KMS-11 (cell line): ENCODE results near the gene UBN2.
"Not testable (repeated sequence)": the region's sequence is repeated elsewhere in the genome, so short reads cannot be mapped to it uniquely, and the experiment has no call there.

Experiments used
- H2AFZ ChIP-seq: fragments of 200-600 bp; sonication (generic); 2 replicates; pipeline ENCODE4 v1.6.1; 2016; ENCODE audit warnings: antibody characterized with exemption, mixed run types, low read depth
- H3K27ac ChIP-seq: fragments of 200-600 bp; sonication (generic); 2 replicates; pipeline ENCODE4 v1.6.1; 2016; ENCODE audit warnings: mild to moderate bottlenecking, mixed run types
- H3K27me3 ChIP-seq: fragments of 200-600 bp; sonication (generic); 2 replicates; pipeline ENCODE4 v1.6.1; 2017; ENCODE audit warnings: mild to moderate bottlenecking, low read depth, mixed run types, moderate library complexity; ENCODE audit not compliant: insufficient read depth
- H3K36me3 ChIP-seq: fragments of 200-600 bp; sonication (generic); 2 replicates; pipeline ENCODE4 v1.6.1; 2017; ENCODE audit warnings: mild to moderate bottlenecking, mixed run types; ENCODE audit not compliant: insufficient read depth
- H3K4me1 ChIP-seq: fragments of 200-600 bp; sonication (generic); 2 replicates; pipeline ENCODE4 v1.6.1; 2016; ENCODE audit warnings: mild to moderate bottlenecking, low read depth, mixed run types; ENCODE audit not compliant: poor library complexity, severe bottlenecking
- H3K4me2 ChIP-seq: fragments of 200-600 bp; sonication (generic); 2 replicates; pipeline ENCODE4 v1.7.0; 2016; ENCODE audit warnings: mild to moderate bottlenecking, mixed run types
- H3K4me3 ChIP-seq: fragments of 200-600 bp; sonication (generic); IDR thresholded peaks from 2 replicates; pipeline ENCODE4 v1.6.1; 2017; ENCODE audit warnings: low read depth, low read length, mixed read lengths; ENCODE audit not compliant: insufficient read depth
- H3K79me2 ChIP-seq: fragments of 200-600 bp; sonication (generic); 2 replicates; pipeline ENCODE4 v1.6.1; 2016; ENCODE audit warnings: low read depth, mixed run types; ENCODE audit not compliant: insufficient read depth
- H3K9ac ChIP-seq: fragments of 200-600 bp; sonication (generic); 2 replicates; pipeline ENCODE4 v1.6.1; 2016; ENCODE audit warnings: mild to moderate bottlenecking, mixed run types
- H4K20me1 ChIP-seq: fragments of 200-600 bp; sonication (generic); 2 replicates; pipeline ENCODE4 v1.6.1; 2016; ENCODE audit warnings: mild to moderate bottlenecking, mixed run types; ENCODE audit not compliant: insufficient read depth
- TF ChIP-seq, protein P1 (sequence below): fragments of 200-600 bp; sonication (generic); conservative IDR thresholded peaks from 2 replicates; pipeline ENCODE4 v1.6.1; 2017; ENCODE audit warnings: low read depth, mild to moderate bottlenecking, antibody characterized with exemption, low read length, moderate library complexity, mixed read lengths

The UBN2 gene

GRCh38 chr7:139218173-139218572 is 12.9 kb upstream of the UBN2 start:
- Histone ChIP-seq H2AFZ (no peak overlapping the region), H3K79me2 (no peaks in the 10 kb centered on the region), H3K9ac (no peak overlapping the region), H3K4me2 (no peak overlapping the region), H3K27ac (no peak overlapping the region), H3K27me3 (no peaks in the 10 kb centered on the region), H3K36me3 (no peaks in the 10 kb centered on the region), H4K20me1 (no peaks in the 10 kb centered on the region), H3K4me1 (no peaks in the 10 kb centered on the region), H3K4me3 (no peak overlapping the region)
- TF ChIP-seq, protein P1, sequence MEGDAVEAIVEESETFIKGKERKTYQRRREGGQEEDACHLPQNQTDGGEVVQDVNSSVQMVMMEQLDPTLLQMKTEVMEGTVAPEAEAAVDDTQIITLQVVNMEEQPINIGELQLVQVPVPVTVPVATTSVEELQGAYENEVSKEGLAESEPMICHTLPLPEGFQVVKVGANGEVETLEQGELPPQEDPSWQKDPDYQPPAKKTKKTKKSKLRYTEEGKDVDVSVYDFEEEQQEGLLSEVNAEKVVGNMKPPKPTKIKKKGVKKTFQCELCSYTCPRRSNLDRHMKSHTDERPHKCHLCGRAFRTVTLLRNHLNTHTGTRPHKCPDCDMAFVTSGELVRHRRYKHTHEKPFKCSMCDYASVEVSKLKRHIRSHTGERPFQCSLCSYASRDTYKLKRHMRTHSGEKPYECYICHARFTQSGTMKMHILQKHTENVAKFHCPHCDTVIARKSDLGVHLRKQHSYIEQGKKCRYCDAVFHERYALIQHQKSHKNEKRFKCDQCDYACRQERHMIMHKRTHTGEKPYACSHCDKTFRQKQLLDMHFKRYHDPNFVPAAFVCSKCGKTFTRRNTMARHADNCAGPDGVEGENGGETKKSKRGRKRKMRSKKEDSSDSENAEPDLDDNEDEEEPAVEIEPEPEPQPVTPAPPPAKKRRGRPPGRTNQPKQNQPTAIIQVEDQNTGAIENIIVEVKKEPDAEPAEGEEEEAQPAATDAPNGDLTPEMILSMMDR: no peak

- Histone ChIP-seq H3K79me2 (no peaks in the 10 kb centered on the region), H4K20me1 (no peaks in the 10 kb centered on the region), H3K27me3 (no peaks in the 10 kb centered on the region), H3K4me1 (no peaks in the 10 kb centered on the region), H3K27ac (no peak overlapping the region), H3K9ac (no peak overlapping the region), H3K36me3 (no peaks in the 10 kb centered on the region), H3K4me3 (no peak overlapping the region), H3K4me2 (no peak overlapping the region), H2AFZ (no peak overlapping the region)
- TF ChIP-seq, protein P1: no peak
These were observed 6.8 kb upstream of the UBN2 start for GRCh38 chr7:139224219-139224618.

GRCh38 chr7:139224836-139225235 is 6.2 kb upstream of the UBN2 start:
- H3K4me1 ChIP-seq, H3K4me2 ChIP-seq, H4K20me1 ChIP-seq, H3K4me3 ChIP-seq, H2AFZ ChIP-seq, H3K36me3 ChIP-seq, H3K79me2 ChIP-seq, H3K9ac ChIP-seq, H3K27ac ChIP-seq, H3K27me3 ChIP-seq: not testable (repeated sequence)

GRCh38 chr7:139225286-139226157 is 5.5 kb upstream of the UBN2 start:
- not testable (repeated sequence) for H3K4me2 ChIP-seq, H3K4me1 ChIP-seq, H4K20me1 ChIP-seq, H3K27ac ChIP-seq, H3K9ac ChIP-seq, H3K36me3 ChIP-seq, H3K27me3 ChIP-seq, H2AFZ ChIP-seq, H3K79me2 ChIP-seq, H3K4me3 ChIP-seq

- H3K27me3 ChIP-seq, H3K4me3 ChIP-seq, H2AFZ ChIP-seq, H3K4me2 ChIP-seq, H3K36me3 ChIP-seq, H3K4me1 ChIP-seq, H3K9ac ChIP-seq, H3K79me2 ChIP-seq, H4K20me1 ChIP-seq, H3K27ac ChIP-seq: not testable (repeated sequence)
These were observed 4.9 kb upstream of the UBN2 start for GRCh38 chr7:139226158-139226515.

GRCh38 chr7:139226988-139227488 is 4.0 kb upstream of the UBN2 start:
- not testable (repeated sequence) for H3K4me3 ChIP-seq, H4K20me1 ChIP-seq, H3K4me1 ChIP-seq, H3K79me2 ChIP-seq, H3K4me2 ChIP-seq, H3K9ac ChIP-seq, H3K27ac ChIP-seq, H3K36me3 ChIP-seq, H2AFZ ChIP-seq, H3K27me3 ChIP-seq
